OCI-LY7 (cell line): ENCODE measurements around the gene RNF213. TPM values are rescaled to one million over a fixed set of nuclear protein-coding genes. Genes with fewer than 3 reads are reported as not detected.
A peak's percentile ranks its signal among the peaks of the same experiment; 100 is the strongest.

ENCODE experiments used
- BruUV-seq: library from RNA; stranded (reverse); fragments of 400-500 nt; replicated peaks from 2 replicates; lab custom pipeline; 2021; lab: Mats Ljungman, UMichigan
- CTCF ChIA-PET: fragments of 300-600 bp; sonication (Branson Sonifier 250); formaldehyde crosslinking; loops from one replicate; lab custom pipeline; 2022; ENCODE audit warnings: antibody characterized with exemption; ENCODE audit not compliant: unreplicated experiment; lab: Charles Lee
- POLR2A ChIA-PET: fragments of 300-600 bp; sonication (Branson Sonifier 250); formaldehyde crosslinking; loops from one replicate; lab custom pipeline; 2022; ENCODE audit warnings: antibody characterized with exemption; lab: Charles Lee
- DNase-seq: peaks from one replicate; pipeline ENCODE4 v3.0.0-alpha.2; 2015; ENCODE audit warnings: low spot score
- H2AFZ ChIP-seq: fragments of 200-600 bp; sonication (generic), shearing (Covaris generic); 2 replicates; pipeline ENCODE4 v1.6.1; 2014; ENCODE audit warnings: mild to moderate bottlenecking, antibody characterized with exemption, low read length, moderate library complexity
- H3K27ac ChIP-seq: fragments of 200-600 bp; sonication (generic); 2 replicates; pipeline ENCODE4 v1.5.1; 2014; ENCODE audit warnings: mixed run types, low read depth, mild to moderate bottlenecking, moderate library complexity, low read length, inconsistent platforms; ENCODE audit not compliant: poor library complexity, severe bottlenecking
- H3K36me3 ChIP-seq: fragments of 200-600 bp; sonication (generic); 2 replicates; pipeline ENCODE4 v1.6.1; 2014; ENCODE audit warnings: mild to moderate bottlenecking, antibody characterized with exemption, low read length, moderate library complexity, mixed read lengths; ENCODE audit not compliant: insufficient read depth
- H3K4me1 ChIP-seq: fragments of 200-600 bp; sonication (generic); 2 replicates; pipeline ENCODE4 v1.5.1; 2014; ENCODE audit warnings: mild to moderate bottlenecking, low read length; ENCODE audit not compliant: insufficient read depth, poor library complexity, severe bottlenecking
- H3K4me2 ChIP-seq: fragments of 200-600 bp; sonication (generic); 2 replicates; pipeline ENCODE4 v1.6.1; 2014; ENCODE audit warnings: mild to moderate bottlenecking, low read length
- H3K4me3 ChIP-seq: fragments of 200-600 bp; sonication (generic); 2 replicates; pipeline ENCODE4 v1.5.1; 2014; ENCODE audit warnings: mild to moderate bottlenecking, low read depth, low read length; ENCODE audit not compliant: poor library complexity, severe bottlenecking
- H3K79me2 ChIP-seq: fragments of 200-600 bp; sonication (generic); 2 replicates; pipeline ENCODE4 v1.6.1; 2016; ENCODE audit warnings: low read depth, mild to moderate bottlenecking, low read length, moderate library complexity, mixed read lengths; ENCODE audit not compliant: insufficient read depth
- H3K9me2 ChIP-seq: fragments of 200-600 bp; sonication (generic); 2 replicates; pipeline ENCODE4 v1.6.1; 2016; ENCODE audit warnings: mild to moderate bottlenecking, low read length, mixed read lengths; ENCODE audit not compliant: insufficient read depth
- H3K9me3 ChIP-seq: fragments of 200-600 bp; sonication (generic); 2 replicates; pipeline ENCODE4 v1.6.1; 2014; ENCODE audit warnings: mild to moderate bottlenecking, mixed run types, low read length, mixed read lengths
- H4K20me1 ChIP-seq: fragments of 200-600 bp; sonication (generic); 2 replicates; pipeline ENCODE4 v1.6.1; 2014; ENCODE audit warnings: mild to moderate bottlenecking, antibody characterized with exemption, low read length, moderate library complexity, mixed read lengths; ENCODE audit not compliant: insufficient read depth
- CTCF ChIP-seq: fragments of 200-600 bp; sonication (generic); conservative IDR thresholded peaks from 2 replicates; pipeline ENCODE4 v1.5.1; 2014; ENCODE audit warnings: mild to moderate bottlenecking, antibody characterized with exemption, low read length, moderate library complexity, mixed read lengths
- EZH2phosphoT487 ChIP-seq: fragments of 200-600 bp; sonication (generic); IDR thresholded peaks from 2 replicates; pipeline ENCODE4 v1.6.1; 2018; ENCODE audit warnings: low read depth, borderline replicate concordance, mild to moderate bottlenecking, mixed run types, antibody characterized with exemption, low read length, moderate library complexity, mixed read lengths
- intact Hi-C: fragments of 100-400 bp; cut with micrococcal nuclease; formaldehyde crosslinking; loops from one replicate; pipeline ENCODE4 v1.10.0; 2022; ENCODE audit not compliant: unreplicated experiment
- total RNA-seq, 2 experiments: library from RNA; depleted of rRNA in 1 of 2; stranded (reverse); fragments of >200 nt in 1 of 2; shearing (Covaris generic) in 1 of 2; gene quantifications; 2 replicates each; pipeline ENCODE4 v1.2.3, GENCODE V29; 2014 to 2022

Gene RNF213
- total RNA-seq, 2 experiments from 2014 or later = 58.8 to 68.6 TPM

- Histone ChIP-seq H3K36me3 (no peaks in the 10 kb centered on the region), H3K9me3 (no peaks in the 10 kb centered on the region), H3K4me1 (peaks cover 14% of the 10 kb centered on the region), H4K20me1 (no peaks in the 10 kb centered on the region), H3K4me3 (no peak overlapping the region), H2AFZ (no peak overlapping the region), H3K79me2 (no peaks in the 10 kb centered on the region), H3K27ac (no peak overlapping the region), H3K4me2 (peak overlapping the region; percentile 89), H3K9me2 (no peaks in the 10 kb centered on the region)
- TF ChIP-seq EZH2phosphoT487 (no peak), CTCF (no peak)
- no peak for DNase-seq
- ChIA-PET CTCF (no interaction called here), POLR2A (interaction anchor here (0.7 to 1.0 kb wide), 2 partner anchors 8 to 274 kb away, joined by 3 to 4 read pairs; no protein-coding TSS in a partner anchor)
- no TSS peak for BruUV-seq
- intact Hi-C loops = no loop called here
These were observed 155.7 kb downstream of the RNF213 start for GRCh38 chr17:80416260-80416939.

GRCh38 chr17:80416940-80417293 lies 156.3 kb downstream of the RNF213 start:
- H3K4me3 ChIP-seq = no peak overlapping the region
- H3K79me2 ChIP-seq = no peaks in the 10 kb centered on the region
- no peak overlapping the region for H3K27ac ChIP-seq
- H3K9me3 ChIP-seq = no peaks in the 10 kb centered on the region
- DNase-seq = no peak
- TF ChIP-seq CTCF = no peak
- TF ChIP-seq EZH2phosphoT487 = no peak
- H2AFZ ChIP-seq = no peak overlapping the region
- intact Hi-C loops = no loop called here
- H3K4me1 ChIP-seq = peaks cover 14% of the 10 kb centered on the region
- no peaks in the 10 kb centered on the region for H3K36me3 ChIP-seq
- no peak overlapping the region for H3K4me2 ChIP-seq
- no peaks in the 10 kb centered on the region for H3K9me2 ChIP-seq
- ChIA-PET CTCF (no interaction called here), POLR2A (no interaction called here)
- BruUV-seq = no TSS peak
- H4K20me1 ChIP-seq = no peaks in the 10 kb centered on the region

GRCh38 chr17:80418589-80418988 lies 157.9 kb downstream of the RNF213 start:
- Histone ChIP-seq H3K9me2 (no peaks in the 10 kb centered on the region), H3K4me3 (no peak overlapping the region), H3K4me1 (peaks cover 14% of the 10 kb centered on the region), H3K4me2 (no peak overlapping the region), H4K20me1 (no peaks in the 10 kb centered on the region), H3K27ac (no peak overlapping the region), H2AFZ (no peak overlapping the region), H3K36me3 (no peaks in the 10 kb centered on the region), H3K9me3 (no peaks in the 10 kb centered on the region), H3K79me2 (no peaks in the 10 kb centered on the region)
- ChIA-PET POLR2A (interaction anchor here (0.7 kb wide), 1 partner anchor 137 kb away, joined by 3 read pairs; no protein-coding TSS in a partner anchor), CTCF (no interaction called here)
- TF ChIP-seq CTCF (no peak), EZH2phosphoT487 (no peak)
- intact Hi-C loops = no loop called here
- no TSS peak for BruUV-seq
- DNase-seq = no peak
